Measurements from ENCODE around the gene EMX1.
A peak's percentile ranks its signal among the peaks of the same experiment; 100 is the strongest.

Gene EMX1

DNA sequence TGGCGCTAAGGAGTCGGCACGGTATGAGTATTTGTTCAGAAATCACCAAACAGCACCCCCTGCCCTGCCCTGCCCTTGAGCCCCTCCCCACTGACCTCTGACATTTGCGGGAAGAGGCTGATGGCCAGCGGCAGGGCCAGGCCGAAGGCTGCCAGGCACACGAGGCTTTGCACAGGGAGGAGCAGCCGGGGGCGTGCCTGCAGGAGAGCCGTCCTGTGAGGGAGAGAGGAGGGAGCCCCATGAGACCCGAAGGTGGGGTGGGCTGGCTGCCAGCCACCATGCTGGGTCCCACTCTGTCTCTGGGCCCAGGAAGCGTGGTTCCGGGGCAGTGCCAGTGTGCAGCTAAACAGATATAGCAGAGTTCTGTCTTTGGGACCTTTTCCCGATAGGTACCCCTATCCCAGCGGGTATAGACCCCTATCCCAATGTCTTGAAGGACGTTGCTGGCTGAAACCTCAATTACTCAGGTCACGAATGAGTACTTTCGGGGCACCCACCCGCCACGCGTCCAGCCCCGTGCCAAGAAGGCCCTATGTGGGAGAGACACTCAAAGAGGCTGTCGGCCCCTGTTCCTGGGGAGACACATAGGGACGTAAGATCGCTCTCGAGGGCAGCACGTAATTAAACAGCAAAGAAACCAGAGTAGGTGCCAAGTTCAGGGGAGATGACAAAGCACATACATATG is 43.9 kb downstream of the EMX1 start:
- DNase-seq = no peak

DNA sequence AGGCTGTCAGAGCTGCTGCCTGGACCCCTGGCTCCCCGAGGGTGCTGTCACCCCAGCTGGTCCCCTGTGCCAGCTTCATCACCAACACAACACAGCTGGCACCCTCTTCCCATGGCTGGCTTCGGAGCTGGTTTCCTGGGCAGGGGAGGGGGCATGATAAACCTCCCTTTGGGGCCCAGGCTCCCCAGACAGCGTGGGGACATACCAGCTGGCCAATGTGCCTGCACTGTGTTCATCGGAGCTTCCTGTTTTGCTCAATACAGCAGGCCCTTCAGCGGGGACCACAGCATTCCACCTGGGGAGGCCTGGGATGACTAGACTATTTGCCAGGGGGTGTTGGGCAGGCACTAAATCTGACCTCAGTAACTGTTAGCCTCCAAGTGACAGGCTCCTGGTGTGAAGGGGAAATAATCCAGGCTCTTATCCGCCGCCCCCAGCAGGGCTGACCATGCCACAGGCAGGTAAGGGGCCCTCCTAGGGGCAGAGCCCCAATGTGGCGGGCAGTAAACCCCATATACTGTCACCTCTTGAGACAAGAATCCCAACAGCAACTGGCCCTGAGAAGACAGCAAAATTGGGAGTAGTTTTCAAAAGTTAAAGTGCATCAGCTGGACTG is 44.6 kb downstream of the EMX1 start:
- no peak for DNase-seq

DNA sequence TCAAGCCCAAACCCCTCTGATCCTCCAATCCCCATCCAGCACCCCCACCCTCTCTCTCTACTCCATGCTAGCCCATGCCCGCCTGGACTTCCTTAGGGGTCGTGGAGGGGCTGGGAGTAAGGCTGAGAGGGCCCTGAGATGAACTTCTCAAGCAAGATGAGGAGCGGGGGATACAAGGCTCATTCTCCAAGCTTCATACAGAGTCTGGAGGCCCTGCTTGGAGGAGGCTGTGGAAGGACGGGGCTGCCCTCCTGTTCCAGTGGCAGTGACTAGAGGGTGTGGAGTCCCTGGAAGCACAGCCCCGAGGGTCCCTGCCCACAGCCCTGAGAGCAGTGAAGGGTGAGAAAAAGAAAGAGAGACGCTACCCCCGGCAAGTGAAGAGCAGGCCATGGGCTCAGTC is 45.6 kb downstream of the EMX1 start:
- DNase-seq = no peak

DNA sequence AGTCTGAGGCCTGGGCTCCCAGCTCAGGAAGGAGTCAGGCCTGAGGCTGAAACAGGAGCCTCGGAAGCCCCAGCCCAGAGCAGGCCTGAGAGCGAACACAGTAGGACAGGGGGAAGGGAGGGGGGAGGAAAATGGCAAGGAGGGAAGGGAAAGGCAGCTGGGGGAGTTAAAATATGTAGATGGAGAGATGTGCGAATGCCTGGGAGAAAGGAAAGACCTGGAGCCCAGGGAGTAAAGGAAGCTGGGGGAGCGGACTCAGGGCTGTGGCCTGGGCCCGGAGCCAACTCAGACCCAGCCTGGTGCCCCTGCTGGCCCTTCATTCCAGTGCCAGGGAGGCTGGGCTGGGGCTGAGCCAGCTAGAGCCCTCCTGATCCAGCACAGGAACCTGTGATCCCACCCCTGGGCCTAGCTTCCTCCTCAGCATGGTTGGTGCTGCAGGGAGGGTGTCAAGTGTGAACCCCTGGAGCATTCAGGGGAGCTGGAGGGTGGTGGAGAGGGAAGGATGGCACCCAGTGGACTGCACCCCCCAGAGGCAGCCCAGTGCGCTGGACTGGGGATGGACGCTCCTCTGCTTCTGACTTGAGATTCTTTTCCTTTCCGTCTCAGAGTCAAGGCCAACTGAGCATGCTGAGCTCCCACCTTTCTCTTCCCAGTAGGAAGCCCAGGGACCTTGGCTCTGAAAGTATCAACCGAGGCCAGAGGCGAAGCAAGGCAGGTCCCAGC is 46.3 kb downstream of the EMX1 start:
- no peak for DNase-seq

DNA sequence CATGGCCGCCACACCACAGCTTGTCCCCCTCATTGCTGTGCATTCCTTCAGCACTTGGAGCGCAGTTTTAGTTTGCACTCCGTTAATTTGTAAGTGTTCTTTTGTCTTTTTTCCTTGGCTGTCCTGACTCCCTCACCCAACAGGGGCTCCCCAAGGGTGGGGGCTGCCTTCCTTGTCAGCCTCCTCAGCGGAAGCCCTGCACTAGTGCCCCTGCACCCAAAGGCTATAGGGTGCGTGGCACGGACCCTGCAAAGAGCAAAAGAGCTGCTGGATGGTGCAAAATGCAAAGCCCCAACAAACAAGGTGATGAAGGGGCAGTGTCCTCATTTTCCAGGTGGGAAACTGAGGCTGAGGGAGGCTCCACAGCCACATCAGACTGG is 46.8 kb downstream of the EMX1 start:
- DNase-seq = no peak

DNA sequence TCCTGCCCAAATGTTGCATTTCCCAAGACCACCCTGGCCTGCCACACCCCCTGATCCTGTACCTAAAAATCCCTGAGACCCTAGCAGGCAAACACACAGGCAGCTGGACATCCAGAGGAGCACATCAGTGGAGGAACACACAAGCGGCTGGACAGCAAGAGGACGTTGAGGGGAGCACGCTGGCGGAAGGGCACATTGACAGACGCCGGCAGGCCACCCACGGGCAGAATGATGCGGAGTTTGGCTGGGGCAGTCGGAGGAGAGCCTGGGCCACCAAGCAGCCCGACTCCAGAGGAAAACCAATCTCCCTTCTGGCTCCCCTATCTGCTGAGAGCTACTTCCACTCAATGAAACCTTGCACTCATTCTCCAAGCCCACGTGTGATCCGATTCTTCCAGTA is 47.7 kb downstream of the EMX1 start:
- no peak for DNase-seq

DNA sequence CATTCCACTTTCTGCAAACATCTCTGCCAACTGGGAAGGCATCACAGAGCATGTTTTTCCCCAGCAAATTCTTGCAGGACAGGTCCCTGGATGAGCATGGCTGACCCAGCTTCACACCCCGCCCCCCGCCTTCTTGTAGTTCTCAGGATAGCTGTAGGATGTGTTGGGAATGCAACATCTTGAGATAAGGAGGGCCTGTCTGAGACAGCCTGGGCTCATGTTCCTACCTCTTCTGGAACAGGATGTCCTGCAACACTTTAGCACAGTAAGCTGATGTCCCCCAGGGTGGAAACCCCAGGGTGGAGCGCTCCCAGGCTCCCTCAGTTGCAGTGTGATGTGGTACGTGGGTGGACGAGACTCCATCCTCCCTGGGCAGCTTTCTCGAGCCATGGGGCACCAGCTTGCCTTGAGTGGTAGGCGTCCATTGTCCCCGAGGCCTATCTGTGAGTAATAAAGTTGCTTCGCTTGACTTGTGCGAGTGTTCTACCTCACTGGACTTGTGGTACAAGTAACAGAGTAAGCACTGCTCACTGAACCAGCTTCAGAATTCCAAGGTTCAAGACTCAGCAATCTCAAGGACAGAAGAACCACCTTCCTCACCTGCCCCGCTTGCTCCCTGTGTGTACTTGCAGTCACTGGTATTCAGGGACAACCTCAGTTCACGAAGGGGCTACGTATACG is 48.6 kb downstream of the EMX1 start:
- DNase-seq = no peak

DNA sequence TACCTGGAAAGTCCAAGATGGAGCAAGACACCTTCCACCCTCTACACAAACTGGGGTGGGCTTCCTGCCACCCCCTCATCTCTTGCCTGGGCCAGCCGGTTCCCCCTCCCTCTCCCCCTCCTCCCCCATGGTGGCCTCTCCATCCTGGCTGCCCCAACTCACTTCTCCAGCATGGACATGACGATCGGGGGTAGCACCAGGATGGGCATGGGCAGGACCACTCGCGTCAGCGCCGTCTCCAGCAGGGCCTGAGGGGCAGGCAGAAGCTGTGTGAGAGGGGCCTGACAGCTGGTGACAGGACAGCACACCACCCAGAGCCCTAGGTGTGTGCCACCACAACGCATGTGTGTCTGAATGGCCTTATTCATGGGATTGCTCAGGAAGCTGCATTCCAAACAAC is 51.0 kb downstream of the EMX1 start:
- DNase-seq = no peak

DNA sequence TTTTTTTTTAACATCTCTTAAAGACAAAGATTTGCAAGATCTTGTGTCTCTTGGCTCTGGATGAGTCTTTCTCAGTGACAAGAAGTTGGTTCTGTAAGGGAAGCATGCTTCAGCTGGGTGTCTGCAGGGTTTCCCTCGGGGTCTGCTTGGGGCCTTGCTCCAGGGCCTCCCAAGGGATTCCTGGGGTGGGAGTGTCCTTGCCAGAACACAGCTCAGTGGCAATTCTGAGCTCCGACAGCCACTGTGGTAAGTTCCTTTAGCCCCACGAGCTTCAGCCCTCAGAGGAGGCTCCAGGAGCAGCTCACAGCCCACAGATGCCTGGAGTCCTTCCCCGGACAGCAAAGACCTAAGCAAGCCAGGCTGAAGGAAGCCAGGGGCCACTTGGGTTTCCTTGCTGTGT is 52.4 kb downstream of the EMX1 start:
- no peak for DNase-seq

DNA sequence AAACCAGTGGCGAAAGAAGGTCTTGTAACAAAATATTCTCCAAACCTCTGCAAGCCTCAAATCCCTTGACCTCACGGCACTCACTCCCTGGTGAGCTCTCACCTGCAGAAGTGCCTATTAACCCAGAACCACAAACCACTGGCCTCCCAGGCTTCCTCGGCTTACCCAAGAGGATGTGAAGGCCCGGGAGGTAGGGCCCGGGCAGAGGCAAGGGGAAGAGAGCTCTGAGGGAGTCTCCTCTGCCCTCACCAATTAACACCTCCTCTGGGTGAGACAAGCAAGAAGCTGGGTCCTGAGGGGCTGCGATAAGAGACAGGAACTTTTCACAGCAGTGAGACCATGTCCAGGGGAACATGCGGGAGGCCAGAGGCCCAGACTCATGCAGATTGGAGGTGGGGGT is 53.7 kb downstream of the EMX1 start:
- DNase-seq = no peak

DNA sequence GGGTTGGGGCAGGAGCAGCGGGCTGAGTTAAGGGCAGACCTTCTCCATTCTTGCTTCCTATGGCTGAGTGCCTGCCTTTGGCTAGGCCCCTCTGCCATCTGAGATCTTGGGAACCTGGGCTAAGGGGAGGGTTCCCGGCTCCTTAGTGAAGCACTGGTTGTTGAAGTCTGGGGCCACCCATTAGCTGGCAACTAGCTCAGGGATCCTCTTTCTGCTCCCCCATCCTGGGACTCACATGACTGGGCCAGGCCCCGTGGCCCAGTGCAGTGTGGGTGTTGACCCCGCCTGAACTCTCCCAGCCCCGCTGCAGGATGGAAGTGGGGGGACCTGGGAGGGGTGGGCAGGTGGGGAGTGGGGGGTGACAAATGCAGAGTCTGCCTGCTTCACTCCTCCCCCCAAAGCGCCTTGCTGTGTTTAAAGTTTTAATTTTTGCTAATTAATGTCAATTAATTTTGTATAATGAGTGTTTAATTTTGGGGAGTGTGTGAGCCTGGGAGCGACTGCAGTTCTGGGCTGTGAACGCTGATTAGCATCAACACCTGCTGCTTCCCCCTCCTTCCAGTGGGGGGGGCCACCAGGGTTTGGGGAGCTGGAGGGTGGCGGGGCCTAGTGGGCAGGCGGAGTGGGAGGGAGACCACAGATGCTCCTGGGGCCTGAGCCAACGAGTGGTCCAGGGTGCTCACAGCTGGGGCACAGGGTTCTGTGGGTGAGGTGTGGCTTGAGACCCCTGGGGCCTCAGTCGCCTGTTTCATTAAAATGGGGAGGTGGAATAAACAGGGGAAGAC is 55.2 kb downstream of the EMX1 start:
- no peak for DNase-seq

DNA sequence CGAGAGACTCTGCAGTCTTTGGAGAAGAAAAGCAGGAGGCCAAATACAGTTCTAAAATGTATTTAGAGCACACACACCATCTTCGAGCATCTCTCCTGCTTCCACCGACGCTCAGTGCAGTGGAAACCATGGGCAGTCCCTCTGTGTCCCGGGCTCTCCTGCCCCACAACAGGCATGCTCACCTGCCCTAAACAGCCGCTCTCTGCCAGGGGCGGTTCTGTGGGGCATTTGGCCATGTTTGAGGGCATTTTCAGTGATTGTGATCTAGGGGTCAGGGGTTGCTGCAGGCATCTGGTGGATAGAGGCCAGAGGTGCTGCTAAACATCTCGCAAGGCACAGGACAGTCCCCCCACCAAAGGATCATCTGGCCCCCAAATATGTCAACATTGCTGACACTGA is 55.8 kb downstream of the EMX1 start:
- DNase-seq = no peak

DNA sequence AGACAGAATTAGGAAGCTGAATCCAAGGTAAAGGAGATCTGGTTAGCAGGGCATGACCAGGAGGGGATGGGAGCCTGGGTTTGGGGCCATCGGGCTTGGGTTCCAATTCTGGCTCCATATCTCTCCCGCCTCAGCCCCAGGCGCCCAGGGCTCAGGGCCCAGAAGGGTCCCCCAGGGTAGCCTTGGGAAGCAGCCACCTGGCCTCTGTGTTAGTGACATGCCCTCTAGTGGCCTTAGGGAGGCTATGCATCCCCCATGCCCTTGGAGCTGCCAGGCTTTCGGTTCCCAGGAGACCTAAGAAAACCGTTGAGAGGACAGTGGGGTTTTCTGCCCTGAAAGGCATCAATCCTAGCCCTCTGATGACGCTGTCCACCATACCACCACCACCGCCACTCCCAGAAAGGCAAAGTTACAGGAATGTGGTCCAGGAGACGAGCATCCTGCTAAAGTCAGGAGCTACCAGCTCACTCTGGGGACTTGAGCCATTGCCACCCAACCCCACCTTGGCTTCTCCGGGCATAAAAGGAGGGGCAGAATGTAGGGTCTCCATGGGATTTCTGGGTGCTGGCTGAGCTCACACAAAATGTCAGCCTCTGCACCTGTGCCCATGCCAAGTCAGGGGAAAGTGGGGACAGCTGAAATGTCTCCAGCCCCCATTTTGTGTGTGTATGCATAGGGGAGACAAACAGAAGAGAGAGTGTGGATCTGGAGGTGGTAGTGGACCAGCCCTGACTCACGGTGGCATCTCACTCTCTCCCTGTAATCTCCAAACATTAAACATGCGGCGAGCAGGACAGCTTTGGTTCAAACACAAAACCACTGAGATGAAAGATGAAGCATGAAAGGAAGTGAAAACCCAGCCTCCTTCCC is 56.5 kb downstream of the EMX1 start:
- peak; percentile 81 for DNase-seq

DNA sequence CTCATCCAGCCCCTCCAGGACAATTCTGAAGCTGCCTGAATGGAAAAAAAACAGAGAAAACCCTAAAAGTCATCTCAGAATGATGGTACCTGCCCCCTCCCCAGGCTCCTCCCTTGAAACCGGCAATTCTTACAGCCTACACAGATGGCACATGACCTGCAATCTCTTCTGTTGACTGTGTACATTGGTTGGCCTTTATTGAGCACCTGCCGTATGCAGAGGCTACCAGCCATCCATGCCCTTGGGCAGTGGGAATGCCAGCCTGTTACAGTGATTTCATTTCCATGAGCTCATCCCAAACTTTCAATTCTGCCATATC is 57.1 kb downstream of the EMX1 start:
- DNase-seq = no peak

DNA sequence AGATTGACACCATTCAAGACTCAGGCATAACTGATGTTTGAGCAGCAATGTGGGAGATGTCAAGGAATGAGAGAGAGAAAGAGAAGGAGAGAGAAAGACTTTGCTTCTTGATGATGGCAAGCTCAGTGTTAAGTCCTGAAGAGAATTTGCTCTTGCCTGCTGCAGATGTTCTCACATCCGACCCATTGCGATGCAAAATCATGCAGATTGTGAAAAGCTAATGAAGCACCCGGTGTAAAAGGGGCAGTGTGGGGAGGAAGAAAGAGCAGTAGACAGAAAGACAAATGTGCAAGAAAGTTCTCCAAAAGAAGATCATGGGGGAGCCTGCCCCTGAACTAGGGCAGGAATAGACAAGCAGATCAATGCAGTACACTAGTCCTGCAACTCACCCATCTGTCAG is 57.7 kb downstream of the EMX1 start:
- no peak for DNase-seq

DNA sequence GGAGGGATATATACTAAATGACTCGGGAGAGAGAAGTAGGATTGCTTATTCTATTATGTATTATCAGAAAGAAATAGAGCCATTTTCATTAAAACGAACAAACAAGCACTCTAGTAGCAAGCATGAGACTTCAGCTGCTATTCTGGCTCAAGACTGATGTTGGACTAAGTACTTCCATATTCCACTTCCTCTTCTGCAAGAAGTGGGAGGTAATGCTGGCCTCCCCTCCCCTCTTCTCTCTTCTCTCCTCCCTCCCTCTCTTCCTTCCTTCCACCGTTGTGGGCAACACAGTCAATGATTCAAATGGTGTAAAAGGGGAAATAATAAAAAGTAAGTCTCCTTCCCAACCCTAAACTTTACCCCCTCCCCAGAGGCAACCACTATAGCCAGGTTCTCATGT is 62.6 kb downstream of the EMX1 start:
- no peak for DNase-seq

DNA sequence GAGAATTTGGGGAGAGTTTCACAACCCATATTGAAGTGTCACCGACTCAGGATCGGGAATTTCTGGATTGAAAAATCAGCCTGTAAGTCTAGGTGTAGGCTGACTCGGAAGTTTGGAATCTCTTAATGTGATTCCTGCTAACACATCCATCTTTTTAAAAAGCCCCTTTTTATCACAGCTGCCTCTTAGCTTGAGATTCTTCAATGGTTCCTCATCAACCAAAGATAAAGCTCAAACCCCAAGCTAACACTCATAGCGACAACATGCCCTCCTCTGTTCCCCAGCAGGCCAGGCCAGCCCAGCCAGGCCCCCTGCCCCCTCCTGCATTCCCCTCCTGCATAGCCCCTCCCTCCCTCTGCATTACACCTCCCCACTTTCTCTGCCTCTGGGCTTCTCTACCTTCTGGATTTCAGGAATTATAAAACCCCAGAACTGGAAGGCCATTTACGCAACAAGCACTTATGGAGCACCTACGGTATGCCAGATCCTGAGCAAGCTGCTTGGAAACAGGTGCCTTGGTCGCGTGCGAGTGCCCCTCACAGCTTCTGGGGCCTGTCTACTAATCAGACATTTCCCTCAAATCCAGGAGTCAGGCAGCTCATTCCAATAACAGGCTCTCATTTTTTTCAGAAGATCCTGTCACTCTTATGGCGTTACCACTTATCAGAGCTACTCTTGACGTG is 63.4 kb downstream of the EMX1 start:
- no peak for DNase-seq

DNA sequence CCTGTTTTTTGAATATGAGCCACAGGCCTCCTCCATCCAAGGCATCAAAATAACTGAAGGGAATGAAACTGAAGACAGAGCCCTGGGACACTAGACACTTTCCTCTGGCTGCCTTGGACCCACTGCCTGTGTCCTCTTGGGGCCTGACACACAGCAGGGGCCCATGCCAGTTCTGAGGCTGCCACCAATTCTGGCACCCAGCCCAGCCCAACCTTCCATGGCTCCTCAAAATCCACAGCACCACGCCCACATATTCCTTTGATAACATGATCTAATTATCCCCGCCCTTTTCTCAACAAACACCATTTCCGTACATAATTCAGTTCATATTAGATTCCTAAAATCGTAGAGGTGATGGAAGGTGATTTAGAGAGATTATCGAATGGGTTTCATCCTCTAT is 64.2 kb downstream of the EMX1 start:
- DNase-seq = no peak

DNA sequence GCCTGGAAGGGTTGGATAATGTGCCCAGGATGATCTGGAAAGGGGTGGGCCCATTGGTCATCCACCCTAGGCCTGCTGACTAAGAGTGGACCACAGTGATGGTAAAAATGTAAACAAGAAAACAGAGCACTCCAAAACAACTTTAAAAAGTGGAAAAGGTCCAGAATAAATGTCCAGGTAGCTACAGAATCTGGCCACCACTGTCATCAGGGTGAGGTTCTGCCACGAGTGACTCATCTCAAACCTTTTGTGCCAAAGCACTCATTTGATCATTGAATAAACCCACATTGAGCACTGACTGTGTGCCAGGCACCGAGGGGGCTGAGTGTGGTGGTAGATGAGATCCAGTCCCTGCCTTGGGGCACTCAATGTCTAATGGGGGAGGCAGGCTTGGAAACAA is 64.9 kb downstream of the EMX1 start:
- no peak for DNase-seq

DNA sequence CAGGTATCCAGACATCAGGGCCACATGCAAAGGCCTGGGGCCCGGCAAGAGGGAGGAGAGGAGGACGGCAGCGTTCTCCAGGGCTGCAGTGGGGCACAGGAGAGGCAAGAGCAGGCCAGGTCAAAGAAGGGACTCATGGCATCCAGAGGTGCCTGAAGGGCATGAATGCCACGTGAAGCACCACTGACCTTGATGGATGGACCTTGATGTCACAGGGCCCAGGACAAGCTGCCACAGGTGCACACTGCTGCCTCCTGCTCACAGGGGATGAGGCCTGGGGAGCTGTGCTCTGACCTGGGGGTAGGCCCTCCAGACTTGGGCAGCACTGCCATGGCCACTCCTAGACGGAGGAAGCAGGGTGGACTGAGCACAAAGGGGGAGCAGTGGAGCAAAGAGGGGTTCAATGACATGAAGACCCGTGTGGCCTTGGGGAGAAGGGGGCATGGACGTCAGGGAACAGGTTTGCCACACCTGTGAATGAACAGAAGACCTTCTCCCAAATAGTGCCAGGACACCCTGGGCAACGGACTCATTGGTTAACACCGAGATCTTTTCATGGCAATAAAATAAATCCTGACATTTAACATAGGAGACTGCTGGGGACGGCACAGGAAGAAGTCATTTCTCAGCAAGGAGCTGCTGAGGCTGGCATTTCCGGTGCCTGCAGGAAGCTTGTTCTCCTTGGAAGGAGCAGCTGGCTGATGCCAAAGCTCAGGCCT is 65.6 kb downstream of the EMX1 start:
- no peak for DNase-seq

All from NCI-H1694 (cell line).